SK-N-SH treated with all-trans-retinoic acid at 6 μM for 48 hours (cell line): ENCODE data around the gene POLR2H.

Experiments used
- CSDC2 ChIP-seq: fragments of 250-450 bp; sonication (Bioruptor Pico); IDR thresholded peaks from 2 replicates; pipeline ENCODE4 v1.5.0; 2020; ENCODE audit warnings: mild to moderate bottlenecking, moderate library complexity
- ESRRG ChIP-seq: fragments of 250-450 bp; sonication (Bioruptor Pico); IDR thresholded peaks from 2 replicates; pipeline ENCODE4 v1.6.1; 2021; ENCODE audit warnings: mild to moderate bottlenecking
- TCF4 ChIP-seq: fragments of 250-450 bp; sonication (Bioruptor Pico); IDR thresholded peaks from 2 replicates; pipeline ENCODE4 v1.8.0; 2021; ENCODE audit warnings: mild to moderate bottlenecking, moderate library complexity, borderline replicate concordance
- ZFP30 ChIP-seq: fragments of 450-650 bp; formaldehyde crosslinking; IDR thresholded peaks from 2 replicates; pipeline ENCODE4 v1.5.0; 2022; ENCODE audit warnings: mild to moderate bottlenecking, moderate library complexity
- ZNF70 ChIP-seq: fragments of 450-650 bp; formaldehyde crosslinking; IDR thresholded peaks from 2 replicates; pipeline ENCODE4 v1.5.0; 2020; ENCODE audit warnings: mild to moderate bottlenecking, moderate library complexity
- TF ChIP-seq, protein P1 (sequence below): fragments of 250-450 bp; sonication (Bioruptor Pico); IDR thresholded peaks from 2 replicates; pipeline ENCODE4 v1.5.0; 2020; ENCODE audit warnings: mild to moderate bottlenecking, moderate library complexity

DNA sequence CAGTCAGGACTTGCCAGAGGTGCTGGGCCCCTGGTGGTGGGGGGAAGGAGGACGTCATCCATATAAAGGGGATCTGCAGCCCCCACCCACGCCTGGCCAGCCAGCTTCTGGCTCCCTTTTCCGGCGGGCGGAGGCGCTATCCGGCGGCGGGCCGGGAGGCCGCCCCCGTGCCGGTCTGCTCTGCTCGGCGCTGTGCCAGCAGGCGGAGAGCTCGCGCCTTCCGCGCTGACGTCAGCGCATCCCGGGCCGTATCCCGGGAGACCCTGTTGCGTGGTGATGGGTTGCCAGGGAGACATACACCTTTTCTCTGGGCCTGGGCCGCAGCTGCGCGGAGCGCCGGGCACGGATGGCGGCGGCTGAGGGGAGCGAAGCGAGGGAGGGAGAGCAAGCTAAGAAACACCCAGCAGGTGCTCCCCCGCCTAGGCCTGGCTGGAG lies 23.0 kb upstream of the POLR2H start:
- TF ChIP-seq ESRRG (CRISPR knock-in tag) (no peak), ZFP30 (no peak), ZNF70 (no peak), TCF4 (no peak), CSDC2 (no peak)
- TF ChIP-seq, protein P1, sequence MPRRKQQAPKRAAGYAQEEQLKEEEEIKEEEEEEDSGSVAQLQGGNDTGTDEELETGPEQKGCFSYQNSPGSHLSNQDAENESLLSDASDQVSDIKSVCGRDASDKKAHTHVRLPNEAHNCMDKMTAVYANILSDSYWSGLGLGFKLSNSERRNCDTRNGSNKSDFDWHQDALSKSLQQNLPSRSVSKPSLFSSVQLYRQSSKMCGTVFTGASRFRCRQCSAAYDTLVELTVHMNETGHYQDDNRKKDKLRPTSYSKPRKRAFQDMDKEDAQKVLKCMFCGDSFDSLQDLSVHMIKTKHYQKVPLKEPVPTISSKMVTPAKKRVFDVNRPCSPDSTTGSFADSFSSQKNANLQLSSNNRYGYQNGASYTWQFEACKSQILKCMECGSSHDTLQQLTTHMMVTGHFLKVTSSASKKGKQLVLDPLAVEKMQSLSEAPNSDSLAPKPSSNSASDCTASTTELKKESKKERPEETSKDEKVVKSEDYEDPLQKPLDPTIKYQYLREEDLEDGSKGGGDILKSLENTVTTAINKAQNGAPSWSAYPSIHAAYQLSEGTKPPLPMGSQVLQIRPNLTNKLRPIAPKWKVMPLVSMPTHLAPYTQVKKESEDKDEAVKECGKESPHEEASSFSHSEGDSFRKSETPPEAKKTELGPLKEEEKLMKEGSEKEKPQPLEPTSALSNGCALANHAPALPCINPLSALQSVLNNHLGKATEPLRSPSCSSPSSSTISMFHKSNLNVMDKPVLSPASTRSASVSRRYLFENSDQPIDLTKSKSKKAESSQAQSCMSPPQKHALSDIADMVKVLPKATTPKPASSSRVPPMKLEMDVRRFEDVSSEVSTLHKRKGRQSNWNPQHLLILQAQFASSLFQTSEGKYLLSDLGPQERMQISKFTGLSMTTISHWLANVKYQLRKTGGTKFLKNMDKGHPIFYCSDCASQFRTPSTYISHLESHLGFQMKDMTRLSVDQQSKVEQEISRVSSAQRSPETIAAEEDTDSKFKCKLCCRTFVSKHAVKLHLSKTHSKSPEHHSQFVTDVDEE: no peak
